GM19455 (cell line): Measurements from ENCODE around the gene KRTAP9-4.
"Not testable (repeated sequence)": the region's sequence is repeated elsewhere in the genome, so short reads cannot be mapped to it uniquely, and the experiment has no call there.

Source experiments
- ATAC-seq: cut with Tn5 transposase; IDR thresholded peaks from one replicate; pipeline ENCODE4 v1.9.1; 2021; ENCODE audit not compliant: unreplicated experiment

Gene KRTAP9-4

GRCh38 chr17:41264599-41264998 is 15.1 kb downstream of the KRTAP9-4 start:
- no peak for ATAC-seq

- no peak for ATAC-seq
Observed at GRCh38 chr17:41265078-41265477, 15.6 kb downstream of the KRTAP9-4 start, which contains the start of gene KRTAP9-6. Gene KRTAP9-6 (plus strand): TSS chr17:41265378. CDS start chr17:41265378, 0 bp downstream.

GRCh38 chr17:41267711-41268110 is 18.2 kb downstream of the KRTAP9-4 start:
- no peak for ATAC-seq

- not testable (repeated sequence) for ATAC-seq
Observed at GRCh38 chr17:41271323-41271722, 21.8 kb downstream of the KRTAP9-4 start.

GRCh38 chr17:41271858-41272257 is 22.4 kb downstream of the KRTAP9-4 start:
- no peak for ATAC-seq

GRCh38 chr17:41275648-41276190 is 26.2 kb downstream of the KRTAP9-4 start, which contains the start of gene KRTAP9-7:
Gene KRTAP9-7 (plus strand): TSS chr17:41275698. CDS start chr17:41275698, 0 bp downstream.
- ATAC-seq: not testable (repeated sequence)

GRCh38 chr17:41278176-41278955 is 28.9 kb downstream of the KRTAP9-4 start:
- ATAC-seq: no peak

- no peak for ATAC-seq
Observed at GRCh38 chr17:41284043-41284442, 34.6 kb downstream of the KRTAP9-4 start.

GRCh38 chr17:41284546-41284945 is 35.1 kb downstream of the KRTAP9-4 start:
- no peak for ATAC-seq

- no peak for ATAC-seq
Observed at GRCh38 chr17:41287050-41287449, 37.6 kb downstream of the KRTAP9-4 start.

GRCh38 chr17:41294016-41294415 is 44.5 kb downstream of the KRTAP9-4 start:
- ATAC-seq: no peak

GRCh38 chr17:41296846-41297245 is 47.4 kb downstream of the KRTAP9-4 start:
- no peak for ATAC-seq

- ATAC-seq: no peak
Observed at GRCh38 chr17:41298458-41299135, 49.1 kb downstream of the KRTAP9-4 start.
